Subcutaneous adipose tissue (tissue), 4 donors: Measurements from ENCODE around the gene ELAVL3. TPM values are rescaled to one million over a fixed set of nuclear protein-coding genes. Genes with fewer than 3 reads are reported as not detected.

Experiments used
- total RNA-seq, 4 donors: library from RNA; depleted of rRNA; stranded (reverse); fragments of >200 nt; gene quantifications; one replicate each; pipeline ENCODE4 v1.1.0, GENCODE V29; 2016
- TF ChIP-seq, protein P1 (sequence below): fragments of 450-650 bp; IDR thresholded peaks from one replicate; pipeline ENCODE4 v1.5.1; 2016; ENCODE audit warnings: low read depth, mild to moderate bottlenecking, control low read depth, antibody characterized with exemption, moderate library complexity

Gene ELAVL3
- total RNA-seq, 4 donors from 2014 or later: not detected

- TF ChIP-seq, protein P1, sequence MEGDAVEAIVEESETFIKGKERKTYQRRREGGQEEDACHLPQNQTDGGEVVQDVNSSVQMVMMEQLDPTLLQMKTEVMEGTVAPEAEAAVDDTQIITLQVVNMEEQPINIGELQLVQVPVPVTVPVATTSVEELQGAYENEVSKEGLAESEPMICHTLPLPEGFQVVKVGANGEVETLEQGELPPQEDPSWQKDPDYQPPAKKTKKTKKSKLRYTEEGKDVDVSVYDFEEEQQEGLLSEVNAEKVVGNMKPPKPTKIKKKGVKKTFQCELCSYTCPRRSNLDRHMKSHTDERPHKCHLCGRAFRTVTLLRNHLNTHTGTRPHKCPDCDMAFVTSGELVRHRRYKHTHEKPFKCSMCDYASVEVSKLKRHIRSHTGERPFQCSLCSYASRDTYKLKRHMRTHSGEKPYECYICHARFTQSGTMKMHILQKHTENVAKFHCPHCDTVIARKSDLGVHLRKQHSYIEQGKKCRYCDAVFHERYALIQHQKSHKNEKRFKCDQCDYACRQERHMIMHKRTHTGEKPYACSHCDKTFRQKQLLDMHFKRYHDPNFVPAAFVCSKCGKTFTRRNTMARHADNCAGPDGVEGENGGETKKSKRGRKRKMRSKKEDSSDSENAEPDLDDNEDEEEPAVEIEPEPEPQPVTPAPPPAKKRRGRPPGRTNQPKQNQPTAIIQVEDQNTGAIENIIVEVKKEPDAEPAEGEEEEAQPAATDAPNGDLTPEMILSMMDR: no peak
Observed at GRCh38 chr19:11416346-11417052, 64.3 kb downstream of the ELAVL3 start.

DNA sequence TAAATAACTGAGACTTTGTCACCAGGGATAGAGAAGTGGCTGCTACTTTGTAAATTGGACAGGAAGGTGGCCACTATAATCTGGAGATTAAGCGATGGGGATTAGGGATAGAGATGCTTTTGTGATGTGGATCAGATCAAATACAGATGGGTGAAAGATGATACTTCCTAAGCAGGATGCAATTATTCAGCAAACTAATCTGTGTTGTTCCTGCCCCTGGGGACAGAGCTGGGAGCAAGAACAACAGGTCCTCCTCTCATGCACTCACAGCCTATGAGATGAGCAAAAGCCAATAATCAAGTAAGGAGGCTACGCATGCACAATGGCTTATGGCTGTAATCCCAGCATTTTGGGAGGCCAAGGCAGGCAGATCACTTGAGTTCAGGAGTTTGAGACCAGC is 66.3 kb downstream of the ELAVL3 start:
- TF ChIP-seq, protein P1: no peak

- TF ChIP-seq, protein P1: no peak
Observed at GRCh38 chr19:11410682-11411081, 70.2 kb downstream of the ELAVL3 start.

DNA sequence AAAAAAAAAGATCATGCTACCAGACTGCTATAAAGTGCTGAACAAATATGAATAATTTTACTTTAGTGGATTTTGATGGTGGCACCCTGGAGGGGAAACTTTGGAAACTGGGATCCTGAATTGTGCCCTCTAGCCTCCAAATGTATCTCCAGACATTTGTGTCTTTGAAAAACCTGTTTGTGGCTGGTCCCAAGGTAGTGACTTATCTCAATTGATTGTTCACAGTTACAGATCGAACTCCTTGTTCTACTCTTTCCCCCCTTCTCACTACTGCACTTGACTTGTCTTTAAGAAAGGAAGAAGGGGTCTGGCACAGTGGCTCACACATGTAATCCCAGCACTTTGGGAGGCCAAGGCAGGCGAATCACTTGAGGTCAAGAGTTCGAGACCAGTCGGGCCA is 72.3 kb downstream of the ELAVL3 start:
- TF ChIP-seq, protein P1: no peak

GRCh38 chr19:11405846-11406643 is 74.8 kb downstream of the ELAVL3 start:
- TF ChIP-seq, protein P1: no peak

DNA sequence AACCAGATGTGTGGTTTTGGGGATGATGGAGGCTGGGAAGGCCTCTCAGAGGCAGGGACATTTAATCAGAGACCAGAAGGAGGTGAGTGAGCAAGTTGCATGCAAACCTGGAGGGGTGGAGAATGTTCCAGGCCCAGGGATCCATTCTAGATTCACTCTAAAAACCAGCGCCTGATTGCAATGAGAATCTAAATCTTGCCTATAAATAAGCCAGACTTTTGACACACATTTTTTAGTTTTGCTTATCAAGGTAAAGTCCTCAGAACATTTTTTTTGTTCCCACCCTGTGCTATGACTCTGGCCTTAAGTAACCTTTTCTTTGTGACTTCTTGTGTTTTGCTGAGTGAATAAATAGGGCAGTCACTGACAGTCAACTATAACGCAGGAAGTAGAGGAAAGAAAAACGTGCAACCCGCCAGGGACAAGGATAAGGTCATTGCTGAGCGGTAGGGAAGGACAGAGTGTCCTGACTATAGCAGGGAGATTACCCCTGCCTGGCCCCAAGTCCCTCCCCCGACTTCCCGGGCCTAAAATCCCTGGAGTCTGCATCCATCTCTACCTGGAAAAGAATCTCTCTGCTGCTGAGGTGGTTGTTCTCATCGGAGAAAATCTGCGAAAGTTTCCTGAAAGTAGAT is 76.1 kb downstream of the ELAVL3 start:
- TF ChIP-seq, protein P1: no peak
